HepG2 (cell line): Measurements from ENCODE around the gene POU3F4.

Experiments
- BHLHE40 ChIP-seq: IDR thresholded peaks from 2 replicates; pipeline ENCODE4 v1.6.1; 2011; ENCODE audit warnings: low read length, improper control_type of control experiment
- CC2D1A ChIP-seq: sonication (generic); formaldehyde crosslinking; IDR thresholded peaks from 2 replicates; pipeline ENCODE4 v1.8.1; 2023; ENCODE audit warnings: mild to moderate bottlenecking, missing genetic modification reagents
- MXI1 ChIP-seq: IDR thresholded peaks from 3 replicates; pipeline ENCODE4 v1.6.1; 2012; ENCODE audit warnings: low read depth, low read length, inconsistent platforms, borderline replicate concordance
- NR2C2 ChIP-seq: sonication (generic); formaldehyde crosslinking; IDR thresholded peaks from 2 replicates; pipeline ENCODE4 v1.4.0; 2020; ENCODE audit warnings: missing genetic modification reagents, mild to moderate bottlenecking, moderate library complexity, borderline replicate concordance
- POLR2AphosphoS5 ChIP-seq: IDR thresholded peaks from 2 replicates; pipeline ENCODE4 v1.6.1; 2012; ENCODE audit warnings: low read depth, low read length
- SALL2 ChIP-seq: sonication (generic); formaldehyde crosslinking; IDR thresholded peaks from 2 replicates; pipeline ENCODE4 v1.8.1; 2023; ENCODE audit warnings: mild to moderate bottlenecking, missing genetic modification reagents, inconsistent platforms
- SP4 ChIP-seq: sonication (generic); formaldehyde crosslinking; IDR thresholded peaks from 2 replicates; pipeline ENCODE4 v1.8.1; 2023; ENCODE audit warnings: mild to moderate bottlenecking, missing genetic modification reagents
- TAF1 ChIP-seq: sonication (generic); formaldehyde crosslinking; IDR thresholded peaks from 2 replicates; pipeline ENCODE4 v1.4.0; 2020; ENCODE audit warnings: missing genetic modification reagents
- ZZZ3 ChIP-seq: sonication (generic); formaldehyde crosslinking; IDR thresholded peaks from 2 replicates; pipeline ENCODE4 v1.4.0; 2020; ENCODE audit warnings: missing genetic modification reagents, mild to moderate bottlenecking, borderline replicate concordance
- TF ChIP-seq, protein P1 (sequence below): sonication (generic); formaldehyde crosslinking; IDR thresholded peaks from 2 replicates; pipeline ENCODE4 v1.8.0; 2022; ENCODE audit warnings: mild to moderate bottlenecking, missing genetic modification reagents
- TF ChIP-seq, protein P2 (sequence below): sonication (generic); formaldehyde crosslinking; IDR thresholded peaks from 2 replicates; pipeline ENCODE4 v1.5.0; 2020; ENCODE audit warnings: mild to moderate bottlenecking, missing genetic modification reagents, moderate library complexity
- TF ChIP-seq, protein P3 (sequence below): sonication (generic); formaldehyde crosslinking; IDR thresholded peaks from 2 replicates; pipeline ENCODE4 v1.4.0; 2020; ENCODE audit warnings: missing genetic modification reagents, borderline replicate concordance
- TF ChIP-seq, protein P4 (sequence below), 2 experiments: sonication (generic) in 1 of 2; formaldehyde crosslinking in 1 of 2; IDR thresholded peaks; 2 replicates each; pipeline versions ENCODE4 v1.4.0 to v1.6.1; 2018 to 2020; ENCODE audit warnings: missing genetic modification reagents in 2 of 2, borderline replicate concordance in 1 of 2, low read depth in 1 of 2, mild to moderate bottlenecking in 1 of 2, missing biosample characterization in 1 of 2
- TF ChIP-seq, protein P5 (sequence below): sonication (generic); formaldehyde crosslinking; IDR thresholded peaks from 2 replicates; pipeline ENCODE4 v1.5.1; 2020; ENCODE audit warnings: missing genetic modification reagents, mild to moderate bottlenecking, borderline replicate concordance

DNA sequence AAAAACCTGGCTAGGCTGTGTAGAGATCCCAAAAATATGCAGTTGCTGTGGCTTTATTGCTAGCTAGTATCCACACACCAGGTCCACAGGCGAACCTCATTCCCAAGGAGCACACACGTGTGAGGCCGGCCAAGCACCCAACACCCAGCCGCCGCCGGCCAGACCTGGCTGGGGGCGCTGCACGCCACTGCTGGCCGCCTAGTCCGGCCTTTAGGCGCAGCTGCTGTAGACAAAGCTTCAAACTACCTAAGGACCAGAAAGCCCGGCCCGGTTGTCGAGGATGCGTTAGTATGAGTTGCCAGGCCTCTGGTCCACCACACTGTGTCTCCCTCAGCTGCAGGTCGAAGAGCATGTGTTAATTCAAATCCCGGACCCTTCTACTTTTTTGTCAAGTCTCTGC is 3.1 kb downstream of the POU3F4 start:
- TF ChIP-seq, protein P1, sequence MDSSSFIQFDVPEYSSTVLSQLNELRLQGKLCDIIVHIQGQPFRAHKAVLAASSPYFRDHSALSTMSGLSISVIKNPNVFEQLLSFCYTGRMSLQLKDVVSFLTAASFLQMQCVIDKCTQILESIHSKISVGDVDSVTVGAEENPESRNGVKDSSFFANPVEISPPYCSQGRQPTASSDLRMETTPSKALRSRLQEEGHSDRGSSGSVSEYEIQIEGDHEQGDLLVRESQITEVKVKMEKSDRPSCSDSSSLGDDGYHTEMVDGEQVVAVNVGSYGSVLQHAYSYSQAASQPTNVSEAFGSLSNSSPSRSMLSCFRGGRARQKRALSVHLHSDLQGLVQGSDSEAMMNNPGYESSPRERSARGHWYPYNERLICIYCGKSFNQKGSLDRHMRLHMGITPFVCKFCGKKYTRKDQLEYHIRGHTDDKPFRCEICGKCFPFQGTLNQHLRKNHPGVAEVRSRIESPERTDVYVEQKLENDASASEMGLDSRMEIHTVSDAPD (CRISPR knock-in tag) = no peak
- no peak for TF ChIP-seq MXI1
- TF ChIP-seq, protein P2, sequence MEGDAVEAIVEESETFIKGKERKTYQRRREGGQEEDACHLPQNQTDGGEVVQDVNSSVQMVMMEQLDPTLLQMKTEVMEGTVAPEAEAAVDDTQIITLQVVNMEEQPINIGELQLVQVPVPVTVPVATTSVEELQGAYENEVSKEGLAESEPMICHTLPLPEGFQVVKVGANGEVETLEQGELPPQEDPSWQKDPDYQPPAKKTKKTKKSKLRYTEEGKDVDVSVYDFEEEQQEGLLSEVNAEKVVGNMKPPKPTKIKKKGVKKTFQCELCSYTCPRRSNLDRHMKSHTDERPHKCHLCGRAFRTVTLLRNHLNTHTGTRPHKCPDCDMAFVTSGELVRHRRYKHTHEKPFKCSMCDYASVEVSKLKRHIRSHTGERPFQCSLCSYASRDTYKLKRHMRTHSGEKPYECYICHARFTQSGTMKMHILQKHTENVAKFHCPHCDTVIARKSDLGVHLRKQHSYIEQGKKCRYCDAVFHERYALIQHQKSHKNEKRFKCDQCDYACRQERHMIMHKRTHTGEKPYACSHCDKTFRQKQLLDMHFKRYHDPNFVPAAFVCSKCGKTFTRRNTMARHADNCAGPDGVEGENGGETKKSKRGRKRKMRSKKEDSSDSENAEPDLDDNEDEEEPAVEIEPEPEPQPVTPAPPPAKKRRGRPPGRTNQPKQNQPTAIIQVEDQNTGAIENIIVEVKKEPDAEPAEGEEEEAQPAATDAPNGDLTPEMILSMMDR (CRISPR knock-in tag) = peak; percentile 14; the same call in 1 of the 2 replicates
- TF ChIP-seq SP4 (CRISPR knock-in tag) = no peak
- TF ChIP-seq POLR2AphosphoS5 = no peak
- no peak for TF ChIP-seq SALL2 (CRISPR knock-in tag)
- TF ChIP-seq, protein P3, sequence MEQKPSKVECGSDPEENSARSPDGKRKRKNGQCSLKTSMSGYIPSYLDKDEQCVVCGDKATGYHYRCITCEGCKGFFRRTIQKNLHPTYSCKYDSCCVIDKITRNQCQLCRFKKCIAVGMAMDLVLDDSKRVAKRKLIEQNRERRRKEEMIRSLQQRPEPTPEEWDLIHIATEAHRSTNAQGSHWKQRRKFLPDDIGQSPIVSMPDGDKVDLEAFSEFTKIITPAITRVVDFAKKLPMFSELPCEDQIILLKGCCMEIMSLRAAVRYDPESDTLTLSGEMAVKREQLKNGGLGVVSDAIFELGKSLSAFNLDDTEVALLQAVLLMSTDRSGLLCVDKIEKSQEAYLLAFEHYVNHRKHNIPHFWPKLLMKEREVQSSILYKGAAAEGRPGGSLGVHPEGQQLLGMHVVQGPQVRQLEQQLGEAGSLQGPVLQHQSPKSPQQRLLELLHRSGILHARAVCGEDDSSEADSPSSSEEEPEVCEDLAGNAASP (CRISPR knock-in tag) = no peak
- TF ChIP-seq, protein P4, sequence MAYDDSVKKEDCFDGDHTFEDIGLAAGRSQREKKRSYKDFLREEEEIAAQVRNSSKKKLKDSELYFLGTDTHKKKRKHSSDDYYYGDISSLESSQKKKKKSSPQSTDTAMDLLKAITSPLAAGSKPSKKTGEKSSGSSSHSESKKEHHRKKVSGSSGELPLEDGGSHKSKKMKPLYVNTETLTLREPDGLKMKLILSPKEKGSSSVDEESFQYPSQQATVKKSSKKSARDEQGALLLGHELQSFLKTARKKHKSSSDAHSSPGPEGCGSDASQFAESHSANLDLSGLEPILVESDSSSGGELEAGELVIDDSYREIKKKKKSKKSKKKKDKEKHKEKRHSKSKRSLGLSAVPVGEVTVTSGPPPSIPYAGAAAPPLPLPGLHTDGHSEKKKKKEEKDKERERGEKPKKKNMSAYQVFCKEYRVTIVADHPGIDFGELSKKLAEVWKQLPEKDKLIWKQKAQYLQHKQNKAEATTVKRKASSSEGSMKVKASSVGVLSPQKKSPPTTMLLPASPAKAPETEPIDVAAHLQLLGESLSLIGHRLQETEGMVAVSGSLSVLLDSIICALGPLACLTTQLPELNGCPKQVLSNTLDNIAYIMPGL (CRISPR knock-in tag; IDR thresholded peaks at IDR 0.05; ENCODE audit: borderline replicate concordance in 1 of 2, low read depth in 1 of 2) = no peak
- TF ChIP-seq ZZZ3 (CRISPR knock-in tag) = no peak
- no peak for TF ChIP-seq BHLHE40
- TF ChIP-seq TAF1 (CRISPR knock-in tag) = no peak
- TF ChIP-seq, protein P5, sequence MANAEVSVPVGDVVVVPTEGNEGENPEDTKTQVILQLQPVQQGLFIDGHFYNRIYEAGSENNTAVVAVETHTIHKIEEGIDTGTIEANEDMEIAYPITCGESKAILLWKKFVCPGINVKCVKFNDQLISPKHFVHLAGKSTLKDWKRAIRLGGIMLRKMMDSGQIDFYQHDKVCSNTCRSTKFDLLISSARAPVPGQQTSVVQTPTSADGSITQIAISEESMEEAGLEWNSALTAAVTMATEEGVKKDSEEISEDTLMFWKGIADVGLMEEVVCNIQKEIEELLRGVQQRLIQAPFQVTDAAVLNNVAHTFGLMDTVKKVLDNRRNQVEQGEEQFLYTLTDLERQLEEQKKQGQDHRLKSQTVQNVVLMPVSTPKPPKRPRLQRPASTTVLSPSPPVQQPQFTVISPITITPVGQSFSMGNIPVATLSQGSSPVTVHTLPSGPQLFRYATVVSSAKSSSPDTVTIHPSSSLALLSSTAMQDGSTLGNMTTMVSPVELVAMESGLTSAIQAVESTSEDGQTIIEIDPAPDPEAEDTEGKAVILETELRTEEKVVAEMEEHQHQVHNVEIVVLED = no peak
- no peak for TF ChIP-seq CC2D1A (CRISPR knock-in tag)
- TF ChIP-seq NR2C2 (CRISPR knock-in tag) = no peak
